Measurements from ENCODE around the gene GREB1.

GREB1 gene

DNA sequence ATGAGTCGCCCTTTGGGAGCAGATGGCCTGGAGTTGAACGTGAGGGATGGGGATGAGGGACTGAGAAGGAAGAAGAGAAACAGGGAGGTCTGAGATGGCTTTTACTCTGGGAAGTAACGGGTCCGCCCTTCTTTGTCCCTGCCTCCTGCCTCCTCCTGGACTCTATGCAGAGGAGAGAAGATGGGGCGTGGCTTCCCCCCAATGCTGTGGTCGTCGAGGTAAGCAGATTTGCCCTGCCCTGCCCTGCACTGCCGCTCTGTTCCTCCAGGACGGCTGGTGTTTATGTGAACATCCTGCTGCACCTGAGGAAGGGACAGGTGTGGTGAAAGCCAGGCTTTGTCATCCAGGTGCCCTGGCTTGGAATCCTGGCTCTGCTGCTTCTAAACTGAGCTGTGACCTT, 149.6 kb downstream of the GREB1 start:
- no peak for DNase-seq (ENCODE audit: low read depth in 2 of 2)

DNA sequence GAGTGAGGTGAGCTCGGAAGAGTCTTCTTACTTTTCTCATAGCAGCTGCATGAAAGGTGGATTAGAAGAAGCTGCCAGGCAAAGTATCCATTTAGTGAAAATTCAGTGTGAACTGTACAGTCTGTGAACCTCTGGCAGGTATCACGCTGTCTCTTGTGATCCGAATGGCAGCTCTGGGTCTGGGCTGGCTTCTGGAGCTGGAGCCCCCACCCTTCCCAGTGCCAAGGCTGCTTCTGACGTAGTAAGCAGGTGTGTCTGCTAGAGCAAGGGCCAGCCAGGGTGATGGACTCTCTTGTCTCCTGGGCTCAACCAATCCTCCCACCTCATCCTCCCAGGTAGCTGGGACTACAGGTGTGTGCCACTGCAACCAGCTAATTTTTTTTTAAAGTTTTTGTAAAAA, 150.1 kb downstream of the GREB1 start:
- DNase-seq (ENCODE audit: low read depth in 2 of 2): no peak

DNA sequence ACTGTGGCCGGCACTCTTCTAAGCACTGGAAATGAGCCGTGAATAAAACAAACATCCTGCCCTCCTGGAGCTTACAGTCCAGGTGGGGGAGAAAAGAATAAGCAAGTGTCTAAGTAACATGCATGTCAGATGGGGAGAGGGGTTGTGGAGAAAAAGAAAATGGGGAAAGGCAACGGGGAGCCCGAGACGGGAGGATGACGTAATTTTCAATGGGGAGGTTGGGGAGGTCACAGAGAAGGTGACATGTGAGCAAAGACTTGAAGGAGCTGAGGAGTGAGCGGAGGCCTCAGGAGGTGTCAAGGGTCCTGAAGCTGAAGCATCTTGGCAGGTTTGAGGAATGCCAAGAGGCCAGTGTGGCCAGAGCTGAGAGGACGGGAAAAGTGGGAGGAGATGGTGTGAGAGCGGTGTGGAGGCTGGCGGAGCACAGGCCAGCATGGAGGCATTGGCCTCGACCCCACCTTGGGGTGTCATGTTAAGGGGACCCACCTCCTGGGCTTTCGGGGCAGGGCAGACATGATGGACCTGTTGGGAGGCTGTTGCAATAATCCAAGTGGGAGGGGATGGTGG, 151.1 kb downstream of the GREB1 start:
- no peak for DNase-seq (ENCODE audit: low read depth in 2 of 2)

DNA sequence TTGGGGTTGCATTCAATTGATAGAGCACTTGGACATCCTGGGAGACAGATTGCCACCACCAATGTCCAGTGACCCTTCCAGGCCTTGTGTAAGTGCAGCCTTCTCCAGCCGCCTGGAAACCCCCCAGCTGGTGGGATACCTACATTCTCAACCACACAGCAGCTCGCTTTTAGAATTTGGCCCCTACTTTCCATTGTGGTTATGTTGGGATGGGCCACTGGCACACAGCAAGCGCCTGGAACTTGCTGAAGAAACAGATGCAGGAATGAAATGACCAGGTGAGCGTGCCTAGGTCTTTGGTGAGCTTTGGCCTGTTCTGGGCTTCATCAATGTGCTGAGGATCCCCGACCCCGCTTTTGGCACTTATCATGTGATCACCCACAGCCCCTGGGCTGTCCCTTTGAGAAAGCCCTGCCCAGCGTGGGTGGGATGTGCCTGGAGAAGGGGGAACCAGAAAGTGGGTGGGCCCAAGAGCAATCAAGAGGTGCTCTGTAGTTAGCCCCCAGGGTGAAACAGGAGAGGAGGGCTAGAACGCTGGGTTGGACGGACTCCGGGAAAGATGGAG, 152.1 kb downstream of the GREB1 start:
- DNase-seq (ENCODE audit: low read depth in 2 of 2): no peak

DNA sequence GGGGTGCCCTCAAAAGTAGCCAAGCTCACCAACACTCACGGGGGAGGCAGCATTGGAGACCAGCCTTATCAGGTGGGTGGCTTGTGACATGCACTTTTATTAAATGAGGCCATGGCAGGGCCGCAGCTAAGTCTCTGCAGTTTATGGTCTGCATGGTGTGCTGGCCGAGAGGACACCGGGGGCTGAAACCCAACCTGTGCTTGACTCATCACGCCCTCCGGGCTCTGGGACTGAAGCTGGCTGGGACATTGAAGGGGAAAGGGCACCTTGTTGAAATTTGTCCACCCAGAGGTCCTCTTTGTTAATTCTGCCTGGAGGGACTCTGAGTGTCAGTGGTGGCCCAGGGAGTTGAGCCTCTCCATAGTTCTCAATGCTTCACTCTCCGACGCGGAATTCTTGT, 153.9 kb downstream of the GREB1 start:
- no peak for DNase-seq (ENCODE audit: low read depth in 2 of 2)

DNA sequence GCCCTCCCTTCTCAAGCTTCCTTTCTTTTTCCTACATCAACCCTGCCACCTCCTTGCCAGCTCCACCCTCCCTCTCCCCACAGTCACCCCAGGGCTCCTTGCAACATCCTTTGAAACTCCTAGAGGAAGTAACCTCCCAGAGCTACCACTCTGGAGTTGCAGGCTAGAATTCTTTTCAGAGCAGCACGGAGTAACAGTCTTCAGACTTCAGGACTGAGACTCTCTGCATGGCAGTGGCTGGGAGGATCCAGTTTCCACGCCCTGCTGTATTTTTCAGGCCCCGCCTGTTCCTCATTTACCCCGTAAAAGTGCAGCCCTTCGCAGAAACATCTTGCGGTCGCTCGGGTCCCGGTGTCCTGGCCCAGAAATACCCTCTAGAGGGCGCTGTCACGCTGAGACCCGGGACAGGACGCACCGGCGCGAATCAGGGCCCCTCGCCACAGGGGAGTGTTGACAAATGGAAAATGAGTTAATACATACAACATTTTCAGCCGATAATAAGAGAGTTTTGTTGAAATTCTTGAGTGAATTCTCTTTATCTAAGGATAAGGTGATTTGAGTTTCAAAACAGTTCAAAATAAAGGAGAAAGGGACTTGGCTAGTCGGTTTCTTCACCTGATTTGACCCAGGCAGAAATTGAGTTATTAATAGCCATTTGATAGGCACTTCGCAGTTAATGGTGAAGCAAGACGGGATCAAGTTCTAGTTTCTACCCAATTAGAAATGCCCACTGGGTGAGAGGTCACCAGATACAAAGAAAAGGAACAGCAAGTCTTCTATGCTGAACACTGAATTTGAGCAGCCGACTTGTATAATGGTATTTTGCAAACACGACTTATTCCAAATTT, 154.6 kb downstream of the GREB1 start:
- DNase-seq (ENCODE audit: low read depth in 2 of 2): peak; percentile 77 to 80

DNA sequence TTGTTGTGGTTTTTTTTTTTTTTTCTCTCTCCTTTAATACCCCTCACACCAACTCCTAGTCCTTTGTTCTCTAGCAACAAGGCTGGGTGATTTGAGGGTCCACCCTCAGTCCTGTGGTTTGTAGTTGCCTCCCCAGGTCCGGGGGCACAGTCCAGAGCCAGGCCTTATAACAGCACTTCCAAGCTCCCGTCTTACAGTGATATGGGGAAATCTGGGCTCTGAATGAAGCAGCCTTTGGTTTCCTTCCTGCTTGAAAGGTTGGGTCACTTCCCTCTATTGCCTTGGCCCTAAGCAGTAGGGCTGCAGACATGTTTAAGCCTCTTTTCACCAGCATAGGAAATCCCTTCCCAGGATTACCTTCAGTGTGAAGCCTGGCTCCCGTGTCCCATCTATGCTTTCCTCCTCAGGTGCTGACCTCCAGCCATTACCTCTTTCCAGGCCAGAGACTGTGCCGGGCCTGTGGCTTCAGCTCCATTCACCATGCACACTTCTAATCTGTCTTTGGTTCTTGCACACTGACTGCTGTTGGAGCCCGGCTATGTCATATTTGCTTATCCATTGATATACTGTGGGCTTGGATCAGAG, 157.3 kb downstream of the GREB1 start:
- no peak for DNase-seq (ENCODE audit: low read depth in 2 of 2)

Measured in stimulated activated CD8-positive, alpha-beta memory T cell treated with anti-CD3 and anti-CD28 coated beads, Interleukin-2, amount 100 ng/mL, for 48 hours (primary cell).